HUES64 (cell line): ENCODE results near the gene PEX11A.
A peak's percentile ranks its signal among the peaks of the same experiment; 100 is the strongest.

Experiments used
- H3K27ac ChIP-seq: 2 replicates; pipeline ENCODE4 v1.7.0; 2013; ENCODE audit warnings: low read depth, low read length, inconsistent platforms
- H3K27me3 ChIP-seq: 2 replicates; pipeline ENCODE4 v1.6.1; 2013; ENCODE audit warnings: mild to moderate bottlenecking, low read length; ENCODE audit not compliant: insufficient read depth
- H3K36me3 ChIP-seq: 2 replicates; pipeline ENCODE4 v1.6.1; 2013; ENCODE audit warnings: mild to moderate bottlenecking, low read length; ENCODE audit not compliant: insufficient read depth
- H3K4me1 ChIP-seq: 2 replicates; pipeline ENCODE4 v1.6.1; 2013; ENCODE audit warnings: mild to moderate bottlenecking, low read length, moderate library complexity; ENCODE audit not compliant: insufficient read depth
- H3K4me3 ChIP-seq: 2 replicates; pipeline ENCODE4 v1.5.1; 2013; ENCODE audit warnings: mild to moderate bottlenecking, low read length, moderate library complexity
- H3K9ac ChIP-seq: 2 replicates; pipeline ENCODE4 v1.6.1; 2013; ENCODE audit warnings: mild to moderate bottlenecking, low read depth, low read length
- H3K9me3 ChIP-seq: 2 replicates; pipeline ENCODE4 v1.6.1; 2013; ENCODE audit warnings: low read depth, low read length; ENCODE audit not compliant: insufficient read depth
- WGBS: fragments of 150-250, 120-280 bp; methylation state at CpG from one replicate; pipeline ENCODE4 v1.1.7; 2013; ENCODE audit warnings: missing lambda C conversion rate; 5-methylcytosine and 5-hydroxymethylcytosine counted together

Gene PEX11A

GRCh38 chr15:89654301-89654761 is 36.2 kb downstream of the PEX11A start:
- peak overlapping the region; percentile 81 for H3K9ac ChIP-seq
- WGBS = 37% methylated on average over 14 of the region's 14 CpGs
- H3K27ac ChIP-seq = no peak overlapping the region
- no peaks in the 10 kb centered on the region for H3K4me1 ChIP-seq
- H3K4me3 ChIP-seq = peak overlapping the region; percentile 90
- H3K27me3 ChIP-seq = peaks cover 3% of the 10 kb centered on the region; the same call in 1 of the 2 replicates
- peaks cover 12% of the 10 kb centered on the region; the same call in 1 of the 2 replicates for H3K36me3 ChIP-seq
- H3K9me3 ChIP-seq = no peaks in the 10 kb centered on the region

- Histone ChIP-seq H3K4me1 (no peaks in the 10 kb centered on the region), H3K4me3 (no peak overlapping the region), H3K27me3 (no peaks in the 10 kb centered on the region), H3K36me3 (peaks cover 12% of the 10 kb centered on the region; the same call in 1 of the 2 replicates), H3K9ac (no peak overlapping the region), H3K9me3 (no peaks in the 10 kb centered on the region), H3K27ac (no peak overlapping the region)
- 97% methylated on average over 2 of the region's 2 CpGs for WGBS
These were observed 37.0 kb downstream of the PEX11A start for GRCh38 chr15:89653578-89653977.

- H3K9me3 ChIP-seq = no peaks in the 10 kb centered on the region
- H3K9ac ChIP-seq = no peak overlapping the region
- H3K4me3 ChIP-seq = no peak overlapping the region
- H3K36me3 ChIP-seq = peaks cover 12% of the 10 kb centered on the region; the same call in 1 of the 2 replicates
- H3K4me1 ChIP-seq = no peaks in the 10 kb centered on the region
- no peaks in the 10 kb centered on the region for H3K27me3 ChIP-seq
- no peak overlapping the region for H3K27ac ChIP-seq
- WGBS = 86% methylated on average over 16 of the region's 16 CpGs
These were observed 37.9 kb downstream of the PEX11A start for GRCh38 chr15:89652666-89653065.

GRCh38 chr15:89652131-89652530 is 38.4 kb downstream of the PEX11A start:
- Histone ChIP-seq H3K9me3 (no peaks in the 10 kb centered on the region), H3K4me3 (no peak overlapping the region), H3K9ac (no peak overlapping the region), H3K27ac (no peak overlapping the region), H3K4me1 (no peaks in the 10 kb centered on the region), H3K36me3 (peaks cover 12% of the 10 kb centered on the region; the same call in 1 of the 2 replicates), H3K27me3 (no peaks in the 10 kb centered on the region)
- WGBS = 78% methylated on average over 7 of the region's 7 CpGs

- H3K9me3 ChIP-seq = no peaks in the 10 kb centered on the region
- H3K4me3 ChIP-seq = no peak overlapping the region
- H3K27me3 ChIP-seq = no peaks in the 10 kb centered on the region
- H3K27ac ChIP-seq = no peak overlapping the region
- H3K4me1 ChIP-seq = no peaks in the 10 kb centered on the region
- H3K9ac ChIP-seq = no peak overlapping the region
- 94% methylated on average over 15 of the region's 15 CpGs for WGBS
- H3K36me3 ChIP-seq = peaks cover 25% of the 10 kb centered on the region
These were observed 40.8 kb downstream of the PEX11A start for GRCh38 chr15:89649716-89650115.

- H3K9me3 ChIP-seq = no peaks in the 10 kb centered on the region
- H3K27ac ChIP-seq = no peak overlapping the region
- 97% methylated on average over 37 of the region's 37 CpGs for WGBS
- H3K36me3 ChIP-seq = peaks cover 29% of the 10 kb centered on the region
- no peak overlapping the region for H3K9ac ChIP-seq
- H3K4me1 ChIP-seq = no peaks in the 10 kb centered on the region
- no peak overlapping the region for H3K4me3 ChIP-seq
- H3K27me3 ChIP-seq = no peaks in the 10 kb centered on the region
These were observed 41.4 kb downstream of the PEX11A start for GRCh38 chr15:89649013-89649625.

- Histone ChIP-seq H3K9ac (no peak overlapping the region), H3K36me3 (peaks cover 35% of the 10 kb centered on the region), H3K9me3 (no peaks in the 10 kb centered on the region), H3K27me3 (no peaks in the 10 kb centered on the region), H3K4me1 (no peaks in the 10 kb centered on the region), H3K27ac (no peak overlapping the region), H3K4me3 (no peak overlapping the region)
- WGBS = 96% methylated on average over 102 of the region's 102 CpGs
These were observed 42.2 kb downstream of the PEX11A start for GRCh38 chr15:89648106-89649012.

GRCh38 chr15:89647191-89647851 is 43.2 kb downstream of the PEX11A start:
- Histone ChIP-seq H3K27ac (no peak overlapping the region; the same call in 1 of the 2 replicates), H3K36me3 (peaks cover 41% of the 10 kb centered on the region), H3K9ac (no peak overlapping the region; the same call in 1 of the 2 replicates), H3K27me3 (no peaks in the 10 kb centered on the region), H3K4me3 (peak overlapping the region; percentile 32; the same call in 1 of the 2 replicates), H3K4me1 (no peaks in the 10 kb centered on the region), H3K9me3 (no peaks in the 10 kb centered on the region)
- WGBS = 55% methylated on average over 25 of the region's 25 CpGs

GRCh38 chr15:89646416-89647141 is 44.0 kb downstream of the PEX11A start:
- no peaks in the 10 kb centered on the region for H3K9me3 ChIP-seq
- H3K9ac ChIP-seq = no peak overlapping the region
- H3K36me3 ChIP-seq = peaks cover 46% of the 10 kb centered on the region
- H3K4me3 ChIP-seq = no peak overlapping the region
- H3K27me3 ChIP-seq = no peaks in the 10 kb centered on the region
- 92% methylated on average over 22 of the region's 22 CpGs for WGBS
- H3K27ac ChIP-seq = no peak overlapping the region
- H3K4me1 ChIP-seq = no peaks in the 10 kb centered on the region

- H3K4me1 ChIP-seq = no peaks in the 10 kb centered on the region
- H3K9me3 ChIP-seq = no peaks in the 10 kb centered on the region
- H3K27ac ChIP-seq = no peak overlapping the region
- H3K9ac ChIP-seq = no peak overlapping the region
- H3K4me3 ChIP-seq = no peak overlapping the region
- WGBS = 94% methylated on average over 8 of the region's 8 CpGs
- H3K27me3 ChIP-seq = no peaks in the 10 kb centered on the region
- H3K36me3 ChIP-seq = peaks cover 52% of the 10 kb centered on the region
These were observed 44.9 kb downstream of the PEX11A start for GRCh38 chr15:89645680-89646079.
